Fibroblast of villous mesenchyme (primary cell): Measurements from ENCODE around the gene VPS35L. TPM values are rescaled to one million over a fixed set of nuclear protein-coding genes. Genes with fewer than 3 reads are reported as not detected.

ENCODE experiments used
- DNase-seq: peaks from one replicate; pipeline ENCODE4 v3.0.0-alpha.2; 2010; ENCODE audit warnings: low read depth
- H3K4me3 ChIP-seq: 2 replicates; pipeline ENCODE4 v1.5.1; 2011; ENCODE audit warnings: low read depth, mild to moderate bottlenecking, low read length
- CTCF ChIP-seq: IDR thresholded peaks from 2 replicates; pipeline ENCODE4 v1.5.1; 2012; ENCODE audit warnings: low read depth, mild to moderate bottlenecking, low read length; ENCODE audit not compliant: insufficient read depth
- total RNA-seq: library from RNA; depleted of rRNA; stranded (reverse); fragments of >200 nt; gene quantifications from 2 replicates; pipeline ENCODE4 v1.2.3, GENCODE V29; 2012

VPS35L gene
- total RNA-seq, 1 donor, result 67.4 TPM

GRCh38 chr16:19515757-19516156, 39.7 kb upstream of the VPS35L start:
- no peak overlapping the region for H3K4me3 ChIP-seq
- no peak for TF ChIP-seq CTCF
- DNase-seq, result peak; percentile 27

DNA sequence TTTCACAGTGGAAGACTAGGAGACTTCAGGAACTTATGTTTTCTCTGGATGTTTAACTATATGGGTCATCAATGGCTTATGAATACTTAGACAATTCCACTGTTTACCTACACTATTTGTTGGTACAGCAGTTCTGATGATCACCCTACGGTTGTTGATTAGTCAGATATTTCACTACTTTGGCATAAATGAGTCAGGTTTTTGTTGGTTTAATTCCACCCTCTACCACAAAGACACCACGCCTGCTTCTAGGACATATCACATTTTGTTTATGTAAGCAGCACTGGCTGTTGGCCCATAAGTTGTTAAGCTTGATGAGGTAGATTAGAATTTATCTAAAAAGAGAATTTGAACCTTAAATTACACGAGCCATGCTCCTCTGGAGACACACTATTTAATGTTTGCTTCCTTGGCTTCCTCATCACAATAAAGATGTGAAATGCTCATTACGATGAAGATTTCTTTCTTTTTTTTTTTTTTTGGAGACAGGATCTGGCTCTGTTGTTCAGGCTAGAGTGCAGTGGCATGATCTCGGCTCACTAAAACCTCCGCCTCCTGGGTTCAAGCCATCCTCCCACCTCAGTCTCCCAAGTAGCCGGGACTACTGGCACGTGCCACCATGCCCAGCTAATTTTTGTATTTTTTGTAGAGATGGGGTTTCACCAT, 37.9 kb upstream of the VPS35L start:
- peak; percentile 79 for DNase-seq
- no peak for TF ChIP-seq CTCF
- no peak overlapping the region for H3K4me3 ChIP-seq

DNA sequence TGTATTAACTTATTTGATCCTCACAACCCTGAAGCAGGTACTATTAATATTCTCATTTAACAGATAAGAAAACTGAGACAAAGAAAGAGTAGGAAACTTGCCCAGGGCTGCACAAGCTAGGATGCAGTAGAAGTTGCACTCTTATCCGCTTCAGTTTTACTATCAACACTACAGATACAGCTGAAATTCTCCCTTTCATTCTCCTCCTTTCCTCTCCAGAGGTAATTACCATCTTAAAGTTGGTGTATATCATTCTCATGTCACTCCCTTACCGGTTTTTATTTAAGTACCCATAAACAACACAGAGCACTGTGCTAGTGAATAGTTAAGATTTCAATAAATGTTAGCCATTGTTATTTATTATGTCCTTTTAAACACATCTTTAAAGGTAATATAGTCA, 37.1 kb upstream of the VPS35L start:
- H3K4me3 ChIP-seq, result no peak overlapping the region
- TF ChIP-seq CTCF, result no peak
- DNase-seq, result no peak

DNA sequence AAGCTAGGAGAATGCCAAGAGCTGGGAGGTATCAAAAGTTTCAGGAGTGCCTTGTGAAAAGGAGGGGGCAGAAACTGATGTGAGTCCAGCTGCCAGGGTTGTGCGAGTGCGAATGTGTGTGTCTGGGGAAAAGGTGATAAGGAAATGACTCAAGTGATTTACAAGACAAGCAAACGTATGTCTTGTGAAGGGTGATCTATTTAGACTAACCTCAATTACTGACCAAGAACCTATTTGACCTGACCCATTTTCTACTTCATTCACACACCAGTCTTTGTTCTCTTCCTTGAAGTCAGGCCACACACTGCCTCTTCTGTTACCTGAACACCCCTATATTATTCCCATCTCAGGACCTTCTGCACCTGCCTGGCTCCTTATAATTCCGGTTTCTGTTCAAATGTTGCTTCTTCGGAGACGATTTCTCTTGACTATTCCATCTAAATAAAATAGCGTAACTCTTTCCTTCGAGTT, 34.6 kb upstream of the VPS35L start:
- no peak for TF ChIP-seq CTCF
- peak; percentile 71 for DNase-seq
- peak overlapping the region; percentile 85 for H3K4me3 ChIP-seq

DNA sequence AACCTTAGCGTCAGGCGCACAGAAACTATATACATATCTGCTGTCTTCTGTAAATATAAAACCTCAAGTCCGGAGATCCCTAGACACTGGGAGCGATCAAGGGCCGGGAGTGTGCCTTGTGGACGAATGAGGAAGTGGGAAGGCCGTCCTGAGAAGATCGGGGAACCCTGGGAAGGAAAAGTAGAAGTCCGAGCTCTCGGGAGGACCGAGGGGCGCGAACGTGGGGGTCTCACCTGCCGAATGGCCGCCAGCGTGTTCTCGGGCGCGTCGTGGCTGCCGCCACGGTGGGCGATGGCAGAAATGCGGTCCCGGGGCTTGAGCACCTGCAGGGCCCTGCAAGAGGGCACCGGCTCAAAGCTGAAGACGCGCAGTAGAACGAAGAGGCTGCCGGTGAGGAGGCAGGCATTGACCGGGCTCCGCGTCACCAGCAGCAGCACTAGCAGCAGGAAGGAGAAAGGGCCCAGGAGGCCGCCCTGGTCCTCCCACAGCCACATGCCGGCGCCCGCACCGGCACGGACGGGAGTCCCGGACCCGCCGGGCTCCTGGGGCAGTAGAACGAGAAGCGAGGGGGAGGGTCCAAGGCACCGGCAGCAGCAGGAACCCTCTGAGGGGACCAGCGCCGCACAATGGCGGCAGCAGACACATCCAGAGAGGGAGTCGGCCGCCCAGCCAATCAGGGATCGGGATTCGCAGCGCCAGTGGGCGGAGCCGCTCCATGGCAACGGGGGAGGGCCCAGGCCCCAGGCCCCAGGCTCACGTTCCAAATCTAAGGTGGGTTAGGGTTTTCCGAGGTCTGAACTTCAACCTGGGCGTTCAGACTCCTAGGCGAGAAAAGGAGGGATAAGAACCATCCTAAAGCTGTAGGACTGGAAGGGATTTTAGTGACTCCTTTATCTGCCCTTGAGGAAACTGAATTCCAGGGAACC, 33.8 kb upstream of the VPS35L start, which contains the start of gene GDE1:
GDE1 (minus strand) TSS at position 628 of the 926 bp plus-strand sequence; CDS start at position 494, 134 bp downstream.
- TF ChIP-seq CTCF, result peak; percentile 33
- peak; percentile 88 for DNase-seq
- peak within 1 kb of the TSS; percentile 85 for H3K4me3 ChIP-seq

GRCh38 chr16:19522397-19522732, 33.1 kb upstream of the VPS35L start:
- DNase-seq, result no peak
- H3K4me3 ChIP-seq, result no peak overlapping the region
- TF ChIP-seq CTCF, result no peak
